Amniotic epithelial cell (primary cell): Measurements from ENCODE around the gene SRRD.
"Not testable (repeated sequence)": the region's sequence is repeated elsewhere in the genome, so short reads cannot be mapped to it uniquely, and the experiment has no call there.

Experiments
- DNase-seq: peaks from one replicate; pipeline ENCODE4 v3.0.0-alpha.2; 2010; ENCODE audit warnings: low read depth

Gene SRRD

DNA sequence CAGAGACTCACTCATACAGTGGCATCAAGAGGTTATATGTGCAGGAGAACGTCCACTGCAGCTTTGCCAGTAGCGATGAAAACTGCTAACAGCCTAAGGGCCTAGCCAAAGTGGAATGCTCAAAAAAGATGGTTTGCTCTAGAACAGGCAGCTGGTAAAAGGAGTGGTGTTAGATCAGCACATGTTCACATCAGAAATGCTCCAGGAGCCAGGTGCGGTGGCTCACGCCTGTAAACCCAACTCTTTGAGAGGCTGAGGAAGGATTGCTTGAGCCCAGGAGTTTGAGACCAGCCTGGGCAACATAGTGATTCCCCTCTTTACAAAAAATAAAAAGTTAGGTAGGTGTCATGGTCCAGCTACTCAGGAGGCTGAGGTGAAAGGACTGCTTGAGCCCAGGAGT is 38.9 kb downstream of the SRRD start:
- DNase-seq = no peak

DNA sequence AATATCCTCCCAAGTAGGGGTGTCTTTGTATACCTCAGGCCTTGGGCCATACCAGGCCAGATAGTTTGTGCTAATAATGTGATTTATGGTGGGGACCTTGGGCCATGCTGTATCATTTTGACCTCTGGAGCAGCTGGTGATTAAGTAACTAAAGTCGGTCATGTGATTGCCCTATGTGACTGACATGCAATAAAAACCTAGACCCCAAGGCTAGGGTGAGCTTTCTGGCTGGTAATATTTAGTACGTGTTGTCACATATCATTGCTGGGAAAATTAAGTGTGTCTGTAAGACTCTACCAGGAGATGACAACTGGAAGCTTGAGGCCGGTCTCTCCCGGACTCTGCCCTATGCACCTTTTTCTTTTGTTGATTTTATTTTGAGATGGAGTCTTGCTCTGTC is 41.2 kb downstream of the SRRD start:
- no peak for DNase-seq

DNA sequence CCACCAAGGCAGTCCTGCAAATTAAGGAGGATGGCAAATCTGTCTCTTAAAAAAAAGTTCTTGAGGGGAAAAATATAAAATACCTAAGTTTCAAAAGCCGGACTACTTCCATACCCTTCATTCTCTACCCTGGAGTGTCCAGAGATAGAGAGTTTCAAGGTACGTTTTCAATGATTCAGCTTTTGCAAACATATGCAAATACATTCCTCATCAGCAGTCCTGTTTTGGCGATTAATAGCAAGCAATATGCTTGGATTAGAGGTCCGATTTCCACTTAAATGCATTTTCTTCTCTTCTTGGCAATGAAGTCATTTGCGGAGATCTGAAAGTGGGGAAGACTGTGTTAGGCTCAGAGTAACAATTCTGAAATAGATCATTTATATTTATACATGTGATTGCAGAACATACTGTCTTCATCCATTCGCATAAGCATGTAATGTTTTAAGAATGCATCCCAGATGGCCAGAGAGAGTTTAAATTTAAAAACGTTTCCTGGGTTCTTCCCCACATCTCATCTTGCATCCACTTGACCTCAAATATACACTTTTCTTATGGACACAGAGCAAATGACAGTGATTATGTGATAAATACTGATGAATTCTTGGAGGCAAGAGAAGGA is 42.4 kb downstream of the SRRD start:
- DNase-seq = no peak

DNA sequence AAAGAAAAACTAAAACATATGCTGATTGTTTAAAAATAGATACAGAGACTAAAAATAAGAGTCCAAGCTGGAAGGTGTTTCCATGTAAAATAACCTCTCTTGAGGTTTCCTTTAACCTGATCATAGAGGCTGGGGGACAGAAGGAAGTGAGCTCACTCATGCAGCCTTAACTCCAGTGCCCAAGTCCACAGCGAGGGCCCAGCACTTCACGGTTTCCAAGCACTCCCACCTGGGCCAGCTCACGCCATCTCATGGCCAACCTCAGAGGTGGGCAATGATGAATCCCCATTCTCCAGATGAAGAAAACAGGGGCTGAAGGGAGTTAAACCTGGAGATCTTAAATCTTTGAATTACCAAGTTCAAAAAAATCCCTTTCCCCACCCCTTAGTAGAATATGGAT is 43.5 kb downstream of the SRRD start:
- no peak for DNase-seq

DNA sequence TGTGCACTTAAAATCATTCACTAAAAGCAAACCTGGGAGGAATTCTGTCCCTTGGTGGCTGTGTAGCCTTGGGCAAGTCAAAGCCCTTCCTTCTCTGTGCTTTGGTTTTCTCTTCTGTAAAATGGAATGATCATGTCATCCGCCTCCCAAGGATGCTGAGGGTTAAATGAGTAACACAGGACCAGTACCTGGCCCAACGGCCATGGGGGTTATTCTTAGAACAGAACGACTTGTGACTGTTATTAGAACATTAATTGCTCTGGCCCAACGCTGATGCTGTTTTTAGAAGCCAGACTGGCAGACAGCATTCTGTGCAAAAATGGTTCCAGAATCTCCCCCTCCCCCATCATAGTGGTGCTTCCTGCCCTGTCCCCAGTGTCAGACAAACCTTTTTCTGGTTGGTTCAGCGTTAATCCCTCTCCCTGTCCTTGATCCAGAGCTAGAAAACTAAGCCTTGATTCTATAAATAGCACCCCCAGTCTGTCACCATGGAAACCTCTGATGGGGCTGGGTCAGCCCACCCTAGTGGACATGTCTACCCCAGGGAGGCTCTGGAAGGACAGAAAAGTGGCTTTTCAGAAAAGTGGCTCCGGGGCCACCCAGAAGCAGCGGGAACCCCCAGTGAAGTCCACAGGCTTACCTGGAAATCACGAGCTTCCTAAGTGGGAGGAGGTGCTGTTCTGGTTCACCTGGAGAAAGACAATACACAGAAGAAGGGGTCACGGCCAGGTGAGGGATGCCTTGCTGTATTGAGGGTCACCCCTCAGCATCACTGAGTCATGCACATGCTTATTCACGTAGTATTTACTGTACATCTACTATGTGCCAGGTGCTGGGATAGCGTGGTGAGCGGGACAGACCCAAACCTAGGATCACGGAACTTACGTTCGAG is 44.1 kb downstream of the SRRD start:
- DNase-seq = no peak

DNA sequence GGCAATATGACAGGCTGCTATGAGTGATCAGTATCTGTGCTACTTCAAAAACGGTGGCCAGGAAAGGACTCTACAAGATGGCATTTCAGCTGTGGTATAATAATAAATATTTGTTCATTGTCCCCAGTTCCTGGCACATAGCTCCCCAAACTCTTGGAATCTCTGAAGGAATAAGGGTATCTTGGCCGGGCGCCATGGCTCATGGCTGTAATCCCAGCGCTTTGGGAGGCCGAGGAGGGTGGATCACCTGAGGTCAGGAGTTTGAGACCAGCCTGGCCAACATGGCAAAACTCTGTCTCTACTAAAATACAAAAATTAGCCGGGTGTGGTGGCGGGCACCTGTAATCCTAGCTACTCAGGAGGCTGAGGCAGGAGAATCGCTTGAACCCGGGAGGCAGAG is 44.8 kb downstream of the SRRD start:
- not testable (repeated sequence) for DNase-seq

DNA sequence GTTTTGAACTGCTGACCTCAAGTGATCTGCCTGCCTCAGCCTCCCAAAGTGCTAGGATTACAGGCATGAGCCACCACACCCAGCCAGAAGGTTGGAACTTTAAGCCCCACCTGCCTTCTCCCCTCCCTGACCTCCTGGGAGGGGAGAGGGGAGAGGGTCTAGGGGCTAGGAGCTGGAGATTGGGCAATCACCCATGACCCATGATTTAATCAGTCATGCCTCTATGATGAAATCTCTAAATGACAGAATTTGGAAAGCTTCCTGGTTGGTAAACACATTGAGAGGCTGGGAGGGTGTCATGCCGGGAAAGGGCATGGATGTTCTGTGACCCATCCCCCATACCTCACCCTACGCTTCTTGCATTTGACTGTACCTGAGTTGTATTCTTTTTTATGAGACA is 45.7 kb downstream of the SRRD start:
- DNase-seq = peak; percentile 56

DNA sequence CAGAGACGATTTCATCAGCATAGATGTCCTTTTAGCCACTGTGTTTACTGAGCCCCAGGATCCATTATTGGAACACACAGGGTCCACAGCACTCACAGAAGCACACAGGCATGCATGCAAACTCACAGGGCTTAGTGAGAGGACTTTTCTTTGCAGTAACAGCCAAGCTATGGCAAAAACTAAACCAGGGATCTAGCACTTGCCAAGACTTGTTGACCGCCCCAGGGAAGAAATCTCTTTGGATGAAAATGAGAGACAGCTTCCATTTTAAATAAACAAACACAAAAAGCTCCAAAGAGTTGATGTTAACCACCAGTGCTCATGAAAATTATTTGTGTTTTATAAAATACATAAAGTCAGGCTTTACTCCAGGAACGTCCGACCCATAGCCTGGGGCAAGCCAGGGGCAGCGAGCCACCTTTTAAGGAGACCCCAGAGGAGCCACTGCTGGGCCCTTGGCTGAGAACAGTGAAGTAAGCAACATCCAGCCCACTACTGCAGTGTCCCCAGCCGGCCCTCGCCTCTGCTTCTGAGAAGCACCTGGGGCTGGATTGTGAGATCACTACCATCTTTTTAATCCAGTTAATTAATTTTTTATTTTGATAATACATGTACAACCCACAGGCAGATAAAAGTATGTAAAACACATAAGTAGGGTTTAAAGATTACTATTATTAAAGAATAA is 50.6 kb downstream of the SRRD start:
- no peak for DNase-seq

DNA sequence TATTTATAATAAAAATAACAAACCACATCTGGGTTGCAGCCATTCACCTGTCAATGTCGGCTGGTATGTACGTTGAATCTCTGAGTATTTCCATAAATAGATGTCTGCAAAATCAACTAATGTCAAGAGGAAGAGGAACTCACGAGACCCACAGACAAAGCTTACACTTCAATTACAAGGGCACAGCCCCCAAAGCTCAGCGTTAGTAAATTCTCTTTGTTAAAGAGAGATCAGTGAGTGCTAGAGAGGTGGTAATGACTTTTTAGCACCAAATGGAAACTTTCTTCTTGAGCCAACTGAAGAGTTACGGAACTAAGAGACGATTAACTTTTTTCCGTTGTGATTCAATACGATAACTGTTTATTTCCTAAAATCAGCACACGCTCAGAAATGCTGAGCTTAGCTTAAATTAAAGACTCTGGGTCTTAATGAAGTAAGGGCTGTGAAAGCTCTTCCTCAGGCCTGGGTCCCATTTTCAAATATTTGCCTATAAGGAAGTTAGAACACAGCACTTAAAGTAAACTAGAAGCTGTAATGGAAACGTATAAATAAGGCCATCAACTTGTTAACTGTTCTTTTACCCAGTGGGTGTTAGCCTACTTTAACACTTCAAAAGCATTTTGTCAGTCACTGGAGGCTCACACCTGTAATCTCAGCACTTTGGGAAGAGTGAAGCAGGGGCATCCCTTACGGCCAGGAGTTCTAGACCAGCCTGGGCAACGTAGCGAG is 51.4 kb downstream of the SRRD start:
- DNase-seq = no peak

DNA sequence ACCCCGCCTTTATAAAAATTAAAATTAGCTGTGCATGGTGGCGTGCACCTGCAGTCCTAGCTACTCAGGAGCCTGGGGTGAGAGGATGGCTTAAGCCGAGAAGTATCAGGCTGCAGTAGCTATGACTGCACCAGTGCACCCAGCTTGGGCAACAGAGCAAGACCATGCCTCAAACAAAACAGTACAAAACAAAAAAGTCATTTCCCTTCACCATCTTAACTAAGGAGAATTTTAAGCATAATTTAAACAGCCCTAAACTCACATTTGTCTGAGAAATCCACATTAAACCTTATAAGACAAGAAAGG is 51.9 kb downstream of the SRRD start:
- DNase-seq = no peak

DNA sequence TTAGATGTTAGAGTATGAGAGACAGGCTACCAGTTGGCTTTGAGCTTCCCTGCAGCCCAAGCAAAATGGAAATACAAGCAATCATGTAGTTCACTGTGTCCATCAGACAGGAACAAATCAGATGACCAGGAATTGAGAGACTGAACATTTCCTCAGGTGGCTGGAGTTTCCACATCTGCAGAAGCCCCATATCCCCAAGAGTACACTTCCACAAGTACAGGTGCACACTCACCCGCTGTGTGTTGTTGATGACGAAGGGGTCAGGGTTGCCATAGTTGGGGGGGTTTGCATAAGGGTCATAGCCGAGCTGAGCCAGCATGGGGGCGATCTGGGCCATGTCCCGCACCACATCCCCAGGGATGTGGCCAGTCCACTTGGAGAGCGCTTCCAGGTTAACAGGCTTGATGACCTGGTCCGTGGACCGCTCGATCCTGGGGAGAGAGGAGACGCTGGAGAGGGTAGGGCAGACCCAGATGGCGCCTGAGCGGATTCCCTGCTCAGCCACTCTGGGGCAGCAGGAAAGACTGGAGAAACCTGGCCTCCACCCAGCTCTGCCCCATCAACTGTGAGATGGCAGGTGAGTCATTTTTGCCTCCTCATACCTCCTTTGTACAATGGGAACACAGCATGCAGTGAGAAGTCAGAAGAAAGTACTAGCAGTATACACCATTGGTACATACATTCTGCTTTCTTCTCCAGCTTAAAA is 52.5 kb downstream of the SRRD start:
- no peak for DNase-seq

DNA sequence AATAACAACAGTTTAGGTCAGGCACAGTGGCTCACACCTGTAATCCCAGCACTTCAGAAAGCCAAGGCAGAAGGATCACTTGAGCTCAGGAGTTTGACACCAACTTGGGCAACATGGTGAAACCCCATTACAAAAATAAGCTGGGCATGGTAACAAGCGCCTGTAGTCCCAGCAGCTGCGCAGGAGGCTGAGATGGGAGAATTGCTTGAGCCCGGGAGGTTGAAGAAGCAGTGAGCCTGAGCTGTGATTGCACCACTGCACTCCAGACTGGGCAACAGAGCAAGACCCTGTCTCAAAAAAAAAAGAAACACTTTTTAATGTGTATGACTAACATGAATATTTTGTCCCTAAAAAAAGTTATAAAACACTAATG is 53.1 kb downstream of the SRRD start:
- no peak for DNase-seq

DNA sequence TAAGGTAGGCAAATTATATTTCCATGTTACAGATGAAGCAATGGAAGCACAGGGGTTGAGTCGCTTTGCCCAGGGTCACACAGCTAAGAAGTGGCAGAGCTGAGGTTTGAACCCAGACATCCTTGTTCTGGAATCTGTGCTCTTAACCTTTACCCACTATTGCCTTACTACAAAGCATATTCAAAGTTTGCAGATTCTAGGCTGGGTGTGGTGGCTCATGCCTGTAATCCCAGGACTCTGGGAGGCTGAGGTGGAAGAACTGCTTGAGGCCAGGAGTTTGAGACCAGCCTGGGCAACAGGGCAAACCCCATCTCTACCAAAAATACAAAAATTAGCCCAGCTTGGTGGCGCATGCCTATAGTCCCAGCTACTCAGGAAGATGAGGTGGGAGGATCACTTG is 56.4 kb downstream of the SRRD start:
- no peak for DNase-seq

DNA sequence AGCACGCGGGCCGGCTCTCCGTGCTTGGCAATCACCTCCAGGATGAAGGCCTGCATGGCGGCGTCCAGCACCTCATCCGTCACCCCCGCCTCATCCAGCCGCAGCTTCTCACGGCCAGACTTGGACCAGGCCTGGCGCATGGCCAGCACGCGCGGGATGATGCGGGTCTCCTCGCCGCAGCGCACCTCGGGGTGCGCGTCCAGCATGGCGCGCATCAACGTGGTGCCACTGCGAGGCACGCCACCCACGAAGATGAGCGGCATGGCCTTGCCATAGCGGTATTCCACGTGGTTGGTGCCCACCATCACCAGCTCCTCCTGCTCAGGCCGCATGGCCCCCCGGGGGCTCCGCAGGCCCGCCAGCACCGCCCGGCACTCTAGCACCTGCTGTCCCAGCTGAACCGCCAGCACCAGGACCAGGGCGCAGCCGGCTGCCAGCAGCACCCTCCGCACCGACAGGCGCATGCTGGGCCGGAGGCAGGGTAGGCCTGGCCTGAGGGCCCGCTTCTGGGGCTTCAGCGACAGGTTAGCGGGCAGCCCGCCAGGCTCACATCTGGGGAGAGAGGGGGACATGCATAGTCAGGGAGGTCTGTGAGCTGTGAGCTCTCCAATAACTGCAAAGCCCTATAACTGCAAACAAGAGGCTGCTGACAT is 57.6 kb downstream of the SRRD start:
- DNase-seq = no peak

DNA sequence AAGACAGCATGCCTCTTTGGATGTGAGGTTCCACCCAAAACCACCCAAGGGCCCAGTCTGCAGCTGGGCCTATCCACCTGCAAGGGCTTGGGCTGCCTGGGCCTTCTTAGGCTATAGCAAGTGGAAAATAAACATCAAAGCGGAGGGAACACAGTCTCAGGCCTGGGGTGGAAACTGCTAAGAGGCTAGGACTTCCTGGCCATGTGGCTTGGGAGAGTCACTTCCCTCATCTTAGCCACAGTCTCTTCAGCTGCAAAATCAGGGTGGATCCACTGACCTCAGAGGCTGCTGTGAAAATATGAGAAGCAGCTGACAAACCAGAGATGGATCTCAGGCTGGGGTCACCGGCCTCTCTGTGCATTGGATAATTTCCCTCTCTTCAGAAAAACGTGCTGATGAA is 59.2 kb downstream of the SRRD start:
- DNase-seq = no peak
